ENCODE measurements around the gene GPLD1. TPM values are rescaled to one million over a fixed set of nuclear protein-coding genes. Genes with fewer than 3 reads are reported as not detected.

Gene GPLD1
- total and polyA plus RNA-seq, 4 donors = 0.50 to 8.2 (median 5.9) TPM

- no peak overlapping the region for H3K27ac ChIP-seq (ENCODE audit: low read depth in 1 of 2, low read length in 2 of 2)
- no peak for DNase-seq
- no peaks in the 10 kb centered on the region for H3K4me1 ChIP-seq (ENCODE audit: control insufficient read depth in 1 of 2, insufficient read depth in 2 of 2, low read length in 2 of 2)
- H3K4me3 ChIP-seq (ENCODE audit: low read length in 2 of 2) = no peak overlapping the region
- ATAC-seq (ENCODE audit: low FRiP score) = no peak
- H3K27me3 ChIP-seq (ENCODE audit: control insufficient read depth in 1 of 2, insufficient read depth in 2 of 2, low read length in 1 of 2) = no peaks in the 10 kb centered on the region
- intact Hi-C loops (cut with DNase I) = no loop called here
- H3K36me3 ChIP-seq (ENCODE audit: control insufficient read depth in 1 of 2, insufficient read depth in 2 of 2, low read length in 1 of 2) = no peaks in the 10 kb centered on the region
- no peaks in the 10 kb centered on the region for H3K9me3 ChIP-seq (ENCODE audit: control insufficient read depth, low read length)
- WGBS, 2 donors = 73 to 78% methylated on average over 13 of the region's 13 CpGs
Observed at GRCh38 chr6:24451581-24452388, 37.6 kb downstream of the GPLD1 start.

GRCh38 chr6:24448828-24449525 is 40.4 kb downstream of the GPLD1 start:
- intact Hi-C loops (cut with DNase I) = no loop called here
- no peak overlapping the region for H3K4me3 ChIP-seq (ENCODE audit: low read length in 2 of 2)
- H3K36me3 ChIP-seq (ENCODE audit: control insufficient read depth in 1 of 2, insufficient read depth in 2 of 2, low read length in 1 of 2) = peaks cover 2 to 3% of the 10 kb centered on the region in 2 donors
- no peak for DNase-seq
- H3K27ac ChIP-seq (ENCODE audit: low read depth in 1 of 2, low read length in 2 of 2) = no peak overlapping the region
- no peaks in the 10 kb centered on the region for H3K27me3 ChIP-seq (ENCODE audit: control insufficient read depth in 1 of 2, insufficient read depth in 2 of 2, low read length in 1 of 2)
- H3K4me1 ChIP-seq (ENCODE audit: control insufficient read depth in 1 of 2, insufficient read depth in 2 of 2, low read length in 2 of 2) = no peaks in the 10 kb centered on the region
- no peak for ATAC-seq (ENCODE audit: low FRiP score)
- 89 to 90% methylated on average over 9 of the region's 9 CpGs for WGBS, 2 donors
- no peaks in the 10 kb centered on the region for H3K9me3 ChIP-seq (ENCODE audit: control insufficient read depth, low read length)

GRCh38 chr6:24448396-24448795 is 41.0 kb downstream of the GPLD1 start:
- Histone ChIP-seq H3K36me3 (ENCODE audit: control insufficient read depth in 1 of 2, insufficient read depth in 2 of 2, low read length in 1 of 2) (peaks cover 2 to 3% of the 10 kb centered on the region in 2 donors), H3K4me1 (ENCODE audit: control insufficient read depth in 1 of 2, insufficient read depth in 2 of 2, low read length in 2 of 2) (no peaks in the 10 kb centered on the region), H3K9me3 (ENCODE audit: control insufficient read depth, low read length) (no peaks in the 10 kb centered on the region), H3K27ac (ENCODE audit: low read depth in 1 of 2, low read length in 2 of 2) (no peak overlapping the region), H3K4me3 (ENCODE audit: low read length in 2 of 2) (no peak overlapping the region), H3K27me3 (ENCODE audit: control insufficient read depth in 1 of 2, insufficient read depth in 2 of 2, low read length in 1 of 2) (no peaks in the 10 kb centered on the region)
- no peak for ATAC-seq (ENCODE audit: low FRiP score)
- DNase-seq = no peak
- 71% methylated on average over 4 of the region's 4 CpGs for WGBS, 2 donors
- intact Hi-C loops (cut with DNase I) = no loop called here

GRCh38 chr6:24446670-24447069 is 42.7 kb downstream of the GPLD1 start:
- WGBS, 2 donors = 87 to 91% methylated on average over 7 of the region's 7 CpGs
- intact Hi-C loops (cut with DNase I) = no loop called here
- ATAC-seq (ENCODE audit: low FRiP score) (no peak), DNase-seq (no peak)
- Histone ChIP-seq H3K4me1 (ENCODE audit: control insufficient read depth in 1 of 2, insufficient read depth in 2 of 2, low read length in 2 of 2) (no peaks in the 10 kb centered on the region), H3K36me3 (ENCODE audit: control insufficient read depth in 1 of 2, insufficient read depth in 2 of 2, low read length in 1 of 2) (peaks cover 2 to 3% of the 10 kb centered on the region in 2 donors), H3K4me3 (ENCODE audit: low read length in 2 of 2) (no peak overlapping the region), H3K27ac (ENCODE audit: low read depth in 1 of 2, low read length in 2 of 2) (no peak overlapping the region), H3K27me3 (ENCODE audit: control insufficient read depth in 1 of 2, insufficient read depth in 2 of 2, low read length in 1 of 2) (no peaks in the 10 kb centered on the region), H3K9me3 (ENCODE audit: control insufficient read depth, low read length) (no peaks in the 10 kb centered on the region)

GRCh38 chr6:24445704-24446103 is 43.7 kb downstream of the GPLD1 start:
- Histone ChIP-seq H3K27me3 (ENCODE audit: control insufficient read depth in 1 of 2, insufficient read depth in 2 of 2, low read length in 1 of 2) (no peaks in the 10 kb centered on the region), H3K9me3 (ENCODE audit: control insufficient read depth, low read length) (no peaks in the 10 kb centered on the region), H3K4me1 (ENCODE audit: control insufficient read depth in 1 of 2, insufficient read depth in 2 of 2, low read length in 2 of 2) (no peaks in the 10 kb centered on the region), H3K4me3 (ENCODE audit: low read length in 2 of 2) (no peak overlapping the region), H3K36me3 (ENCODE audit: control insufficient read depth in 1 of 2, insufficient read depth in 2 of 2, low read length in 1 of 2) (peaks cover 2 to 3% of the 10 kb centered on the region in 2 donors), H3K27ac (ENCODE audit: low read depth in 1 of 2, low read length in 2 of 2) (no peak overlapping the region)
- ATAC-seq (ENCODE audit: low FRiP score) = no peak
- intact Hi-C loops (cut with DNase I) = no loop called here
- DNase-seq = no peak
- WGBS, 2 donors = 59 to 67% methylated on average over 4 of the region's 4 CpGs

GRCh38 chr6:24444588-24444987 is 44.8 kb downstream of the GPLD1 start:
- DNase-seq (no peak), ATAC-seq (ENCODE audit: low FRiP score) (no peak)
- H3K9me3 ChIP-seq (ENCODE audit: control insufficient read depth, low read length) = no peaks in the 10 kb centered on the region
- no peak overlapping the region for H3K4me3 ChIP-seq (ENCODE audit: low read length in 2 of 2)
- no peak overlapping the region for H3K27ac ChIP-seq (ENCODE audit: low read depth in 1 of 2, low read length in 2 of 2)
- intact Hi-C loops (cut with DNase I) = no loop called here
- 71 to 83% methylated on average over 4 of the region's 4 CpGs for WGBS, 2 donors
- H3K36me3 ChIP-seq (ENCODE audit: control insufficient read depth in 1 of 2, insufficient read depth in 2 of 2, low read length in 1 of 2) = peaks cover 2 to 3% of the 10 kb centered on the region in 2 donors
- H3K4me1 ChIP-seq (ENCODE audit: control insufficient read depth in 1 of 2, insufficient read depth in 2 of 2, low read length in 2 of 2) = no peaks in the 10 kb centered on the region
- no peaks in the 10 kb centered on the region for H3K27me3 ChIP-seq (ENCODE audit: control insufficient read depth in 1 of 2, insufficient read depth in 2 of 2, low read length in 1 of 2)

GRCh38 chr6:24441599-24441904 is 47.8 kb downstream of the GPLD1 start:
- H3K27me3 ChIP-seq (ENCODE audit: control insufficient read depth in 1 of 2, insufficient read depth in 2 of 2, low read length in 1 of 2) = no peaks in the 10 kb centered on the region
- intact Hi-C loops (cut with DNase I) = no loop called here
- no peak for DNase-seq
- WGBS, 2 donors = 93 to 94% methylated on average over 3 of the region's 3 CpGs
- peaks cover 2 to 3% of the 10 kb centered on the region in 2 donors for H3K36me3 ChIP-seq (ENCODE audit: control insufficient read depth in 1 of 2, insufficient read depth in 2 of 2, low read length in 1 of 2)
- H3K4me3 ChIP-seq (ENCODE audit: low read length in 2 of 2) = no peak overlapping the region
- ATAC-seq (ENCODE audit: low FRiP score) = no peak
- no peak overlapping the region for H3K27ac ChIP-seq (ENCODE audit: low read depth in 1 of 2, low read length in 2 of 2)
- no peaks in the 10 kb centered on the region for H3K9me3 ChIP-seq (ENCODE audit: control insufficient read depth, low read length)
- no peaks in the 10 kb centered on the region for H3K4me1 ChIP-seq (ENCODE audit: control insufficient read depth in 1 of 2, insufficient read depth in 2 of 2, low read length in 2 of 2)

- no peaks in the 10 kb centered on the region for H3K27me3 ChIP-seq (ENCODE audit: control insufficient read depth in 1 of 2, insufficient read depth in 2 of 2, low read length in 1 of 2)
- H3K4me1 ChIP-seq (ENCODE audit: control insufficient read depth in 1 of 2, insufficient read depth in 2 of 2, low read length in 2 of 2) = no peaks in the 10 kb centered on the region
- peaks cover 2 to 3% of the 10 kb centered on the region in 2 donors for H3K36me3 ChIP-seq (ENCODE audit: control insufficient read depth in 1 of 2, insufficient read depth in 2 of 2, low read length in 1 of 2)
- H3K27ac ChIP-seq (ENCODE audit: low read depth in 1 of 2, low read length in 2 of 2) = no peak overlapping the region
- DNase-seq (no peak), ATAC-seq (ENCODE audit: low FRiP score) (no peak)
- 84 to 86% methylated on average over 15 to 16 of the region's 16 CpGs for WGBS, 2 donors
- H3K4me3 ChIP-seq (ENCODE audit: low read length in 2 of 2) = no peak overlapping the region
- no peaks in the 10 kb centered on the region for H3K9me3 ChIP-seq (ENCODE audit: control insufficient read depth, low read length)
- intact Hi-C loops (cut with DNase I) = no loop called here
Observed at GRCh38 chr6:24440897-24441598, 48.3 kb downstream of the GPLD1 start.

Data from aorta (tissue), 5 donors.